Left ventricle myocardium superior (tissue), 1 donor: ENCODE measurements around the gene HCAR1. TPM values are rescaled to one million over a fixed set of nuclear protein-coding genes. Genes with fewer than 3 reads are reported as not detected.
"Not testable (repeated sequence)": the region's sequence is repeated elsewhere in the genome, so short reads cannot be mapped to it uniquely, and the experiment has no call there.

Experiments used
- ATAC-seq: fragments of 200-7000 bp; cut with Tn5 transposase; one replicate; pipeline ENCODE4 v1.9.1; 2020; ENCODE audit warnings: mild to moderate bottlenecking, moderate library complexity
- DNase-seq: peaks from one replicate; pipeline ENCODE4 v3.0.0-alpha.2; 2020
- intact Hi-C: fragments of 100-400 bp; cut with micrococcal nuclease; formaldehyde crosslinking; loops from one replicate; pipeline ENCODE4 v1.11.0; 2022
- total RNA-seq: library from RNA; stranded (reverse); fragmentation: NEBNext Ultra II Directional; extraction: Animal tissue kit (Norgen Biotek cat#: 25700); gene quantifications from one replicate; pipeline ENCODE4 v1.2.1, GENCODE V29; 2021
- donor health status: DM: no; HTN: yes; CAD: no; lungs with severe emphysema.

HCAR1 gene
- total RNA-seq, 1 donor from 2014 or later, result 0.12 TPM

DNA sequence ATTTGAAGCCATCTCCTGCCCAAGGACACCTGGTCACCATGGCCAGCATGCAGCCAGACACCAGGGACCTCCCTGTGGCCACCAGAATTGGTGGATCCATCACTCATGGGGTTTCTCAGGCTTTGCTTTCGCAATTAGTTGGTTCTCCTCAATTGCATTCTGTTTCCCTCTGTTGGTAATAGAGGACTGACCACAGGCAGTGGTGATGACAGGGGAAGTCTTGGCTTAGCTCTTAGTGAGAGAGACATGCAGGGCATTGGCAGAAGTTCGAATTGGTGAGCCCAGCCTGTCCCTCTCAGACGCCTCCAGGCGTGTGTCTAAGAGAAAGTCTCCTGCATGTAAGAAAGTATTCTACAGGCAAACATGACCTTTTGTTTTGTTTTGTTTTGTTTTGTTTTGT lies 48.8 kb downstream of the HCAR1 start:
- intact Hi-C loops, result no loop called here

DNA sequence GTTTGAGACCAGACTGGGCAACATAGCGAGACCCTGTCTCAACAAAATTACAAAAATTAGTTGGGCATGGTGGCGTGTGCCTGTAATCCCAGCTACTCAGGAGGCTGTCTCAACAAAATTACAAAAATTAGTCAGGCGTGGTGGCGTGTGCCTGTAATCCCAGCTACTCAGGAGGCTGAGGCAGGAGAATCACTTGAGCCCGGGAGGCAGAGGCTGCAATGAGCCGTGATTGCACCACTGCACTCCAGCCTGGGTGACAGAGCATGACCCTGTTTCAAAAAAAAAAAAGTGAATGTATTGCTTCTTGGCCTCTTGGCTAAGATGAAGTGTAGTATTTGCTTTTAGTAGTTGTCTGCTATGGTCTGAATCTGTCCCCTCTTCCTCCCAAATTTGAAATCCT lies 49.7 kb downstream of the HCAR1 start:
- intact Hi-C loops, ATAC-seq, DNase-seq: not testable (repeated sequence)

More for the DNA sequence above, 48.8 kb downstream of the HCAR1 start:
- DNase-seq (no peak), ATAC-seq (no peak)

DNA sequence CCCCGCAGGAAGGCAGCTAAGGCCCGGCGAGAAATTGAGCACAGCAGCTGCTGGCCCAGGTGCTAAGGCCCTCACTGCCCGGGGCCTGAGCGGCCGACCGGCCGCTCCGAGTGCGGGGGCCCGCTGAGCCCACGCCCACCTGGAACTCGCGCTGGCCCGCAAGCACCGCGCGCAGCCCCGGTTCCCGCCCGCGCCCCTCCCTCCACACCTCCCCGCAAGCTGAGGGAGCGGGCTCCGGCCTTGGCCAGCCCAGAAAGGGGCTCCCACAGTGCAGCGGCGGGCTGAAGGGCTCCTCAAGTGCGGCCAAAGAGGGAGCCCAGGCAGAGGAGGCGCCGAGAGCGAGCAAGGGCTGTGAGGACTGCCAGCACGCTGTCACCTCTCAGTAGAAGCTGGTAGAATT lies 53.9 kb downstream of the HCAR1 start:
- ATAC-seq, DNase-seq, intact Hi-C loops: not testable (repeated sequence)

Other genes starting within 250 kb of the HCAR1 start
- gene ZCCHC8, start 229.9 kb downstream of the HCAR1 start, total RNA-seq, result 9.0 TPM
- 36.7 TPM for gene RSRC2, start 203.9 kb downstream of the HCAR1 start, total RNA-seq
- 3.5 TPM for gene KNTC1, start 203.6 kb downstream of the HCAR1 start, total RNA-seq
- gene HCAR2, start 27.5 kb downstream of the HCAR1 start, total RNA-seq, result 0.17 TPM
- 0.12 TPM for gene HCAR3, start 14.0 kb downstream of the HCAR1 start, total RNA-seq
- 23.2 TPM for gene DENR, start 22.0 kb upstream of the HCAR1 start, total RNA-seq
- gene CCDC62, start 43.7 kb upstream of the HCAR1 start, total RNA-seq, result 0.59 TPM
- gene HIP1R, start 104.6 kb upstream of the HCAR1 start, total RNA-seq, result 27.4 TPM
- gene VPS37B, start 165.3 kb upstream of the HCAR1 start, total RNA-seq, result 29.5 TPM
- 4.6 TPM for gene ABCB9, start 235.6 kb upstream of the HCAR1 start, total RNA-seq
- 15.4 TPM for gene OGFOD2, start 244.4 kb upstream of the HCAR1 start, total RNA-seq
- gene ARL6IP4, start 249.8 kb upstream of the HCAR1 start, total RNA-seq, result 181 TPM